Omental fat pad (tissue), 4 donors: ENCODE results near the gene ZNF521. TPM values are rescaled to one million over a fixed set of nuclear protein-coding genes. Genes with fewer than 3 reads are reported as not detected.

ENCODE experiments used
- ATAC-seq: fragments of 150-250 bp; one replicate; pipeline ENCODE4 v1.9.1; 2016; ENCODE audit warnings: mild to moderate bottlenecking, moderate library complexity; ENCODE audit not compliant: low FRiP score
- DNase-seq: peaks from one replicate; pipeline ENCODE4 v3.0.0-alpha.2; 2019; ENCODE audit warnings: low spot score
- CTCF ChIP-seq, 3 donors: fragments of 450-650 bp; IDR thresholded peaks; one replicate each; pipeline ENCODE4 v1.5.1; 2016 to 2017; ENCODE audit warnings: antibody characterized with exemption in 3 of 3, mild to moderate bottlenecking in 3 of 3, moderate library complexity in 2 of 3
- total RNA-seq, 4 donors: library from RNA; depleted of rRNA; stranded (reverse); fragments of >200 nt; gene quantifications; one replicate each; pipeline ENCODE4 v1.1.0, GENCODE V29; 2016

ZNF521 gene
- total RNA-seq, 4 donors from 2014 or later: 15.0 to 79.9 (median 28.1) TPM

- TF ChIP-seq CTCF (IDR thresholded peaks at IDR 0.05): no peak
- ATAC-seq: no peak
- no peak for DNase-seq
Observed at GRCh38 chr18:25177631-25178030, 174.3 kb downstream of the ZNF521 start.

- ATAC-seq: no peak
- TF ChIP-seq CTCF (IDR thresholded peaks at IDR 0.05): no peak
- no peak for DNase-seq
Observed at GRCh38 chr18:25176518-25177042, 175.4 kb downstream of the ZNF521 start.

GRCh38 chr18:25175558-25176517 is 176.1 kb downstream of the ZNF521 start:
- no peak for ATAC-seq
- no peak for DNase-seq
- TF ChIP-seq CTCF (IDR thresholded peaks at IDR 0.05): no peak

- TF ChIP-seq CTCF (IDR thresholded peaks at IDR 0.05): no peak
- DNase-seq (no peak), ATAC-seq (no peak)
Observed at GRCh38 chr18:25174324-25174723, 177.6 kb downstream of the ZNF521 start.

GRCh38 chr18:25171334-25171733 is 180.6 kb downstream of the ZNF521 start:
- no peak for ATAC-seq
- TF ChIP-seq CTCF (IDR thresholded peaks at IDR 0.05): no peak
- DNase-seq: no peak

- ATAC-seq: no peak
Observed at GRCh38 chr18:25170402-25170801, 181.6 kb downstream of the ZNF521 start.

More at GRCh38 chr18:25170402-25170801, 181.6 kb downstream of the ZNF521 start:
- no peak for TF ChIP-seq CTCF (IDR thresholded peaks at IDR 0.05)
- DNase-seq: no peak
